ENCODE data around the gene TCTA.

Gene TCTA

DNA sequence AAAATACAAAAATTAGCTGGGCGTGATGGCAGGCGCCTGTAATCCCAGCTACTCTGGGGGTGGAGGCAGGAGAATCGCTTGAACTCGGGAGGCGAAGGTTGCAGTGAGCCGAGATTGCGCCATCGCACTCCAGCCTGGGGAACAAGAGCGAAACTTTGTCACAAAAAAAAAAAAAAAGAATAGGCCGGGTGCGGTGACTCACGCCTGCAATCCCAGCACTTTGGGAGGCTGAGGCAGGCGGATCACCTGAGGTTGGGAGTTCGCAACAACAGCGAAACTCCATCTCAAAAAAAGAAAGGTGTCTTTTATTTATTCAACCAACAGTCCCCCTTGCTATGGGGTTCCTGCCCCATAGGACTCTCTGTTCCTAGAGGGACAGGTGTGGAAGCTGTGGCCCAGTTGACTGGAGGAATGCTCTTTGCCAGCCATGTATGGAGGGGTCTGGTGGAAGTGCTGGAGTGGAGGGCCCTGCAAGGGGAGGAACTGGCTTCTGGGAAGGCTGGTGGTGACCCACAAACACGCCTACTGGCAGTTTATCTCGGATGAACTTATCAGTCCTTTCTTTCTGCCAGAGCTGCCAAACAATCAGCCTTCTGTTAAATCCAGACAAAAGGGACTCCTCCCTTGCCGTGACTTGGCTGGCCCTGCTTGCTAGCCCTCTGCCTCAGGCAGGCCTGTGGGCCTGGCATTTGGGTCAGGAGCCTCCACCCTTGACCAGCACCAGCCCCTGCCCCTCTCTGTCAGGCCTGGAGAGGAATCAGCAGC lies 53.2 kb downstream of the TCTA start:
- TF ChIP-seq, protein P1, sequence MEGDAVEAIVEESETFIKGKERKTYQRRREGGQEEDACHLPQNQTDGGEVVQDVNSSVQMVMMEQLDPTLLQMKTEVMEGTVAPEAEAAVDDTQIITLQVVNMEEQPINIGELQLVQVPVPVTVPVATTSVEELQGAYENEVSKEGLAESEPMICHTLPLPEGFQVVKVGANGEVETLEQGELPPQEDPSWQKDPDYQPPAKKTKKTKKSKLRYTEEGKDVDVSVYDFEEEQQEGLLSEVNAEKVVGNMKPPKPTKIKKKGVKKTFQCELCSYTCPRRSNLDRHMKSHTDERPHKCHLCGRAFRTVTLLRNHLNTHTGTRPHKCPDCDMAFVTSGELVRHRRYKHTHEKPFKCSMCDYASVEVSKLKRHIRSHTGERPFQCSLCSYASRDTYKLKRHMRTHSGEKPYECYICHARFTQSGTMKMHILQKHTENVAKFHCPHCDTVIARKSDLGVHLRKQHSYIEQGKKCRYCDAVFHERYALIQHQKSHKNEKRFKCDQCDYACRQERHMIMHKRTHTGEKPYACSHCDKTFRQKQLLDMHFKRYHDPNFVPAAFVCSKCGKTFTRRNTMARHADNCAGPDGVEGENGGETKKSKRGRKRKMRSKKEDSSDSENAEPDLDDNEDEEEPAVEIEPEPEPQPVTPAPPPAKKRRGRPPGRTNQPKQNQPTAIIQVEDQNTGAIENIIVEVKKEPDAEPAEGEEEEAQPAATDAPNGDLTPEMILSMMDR (conservative IDR thresholded peaks at IDR 0.05) = no peak
- TF ChIP-seq ZFX (IDR thresholded peaks at IDR 0.05) = no peak
- no peak overlapping the region for H3K27ac ChIP-seq
